Activated CD4-positive, alpha-beta T cell treated with anti-CD3 and anti-CD28 coated beads for 1 hour (primary cell): ENCODE data around the gene SPAG16.

ENCODE experiments used
- DNase-seq: peaks from one replicate; pipeline ENCODE4 v3.0.0-alpha.2; 2020

SPAG16 gene

GRCh38 chr2:213411582-213412289 is 127.5 kb downstream of the SPAG16 start:
- no peak for DNase-seq

GRCh38 chr2:213415093-213415492 is 130.8 kb downstream of the SPAG16 start:
- no peak for DNase-seq

- DNase-seq = no peak
Measured at GRCh38 chr2:213416832-213417231, 132.6 kb downstream of the SPAG16 start.

- no peak for DNase-seq
Measured at GRCh38 chr2:213419980-213420379, 135.7 kb downstream of the SPAG16 start.

- DNase-seq = no peak
Measured at GRCh38 chr2:213420828-213421385, 136.6 kb downstream of the SPAG16 start.

GRCh38 chr2:213422211-213422610 is 137.9 kb downstream of the SPAG16 start:
- DNase-seq = no peak

GRCh38 chr2:213425618-213426017 is 141.4 kb downstream of the SPAG16 start:
- no peak for DNase-seq

GRCh38 chr2:213429516-213429915 is 145.3 kb downstream of the SPAG16 start:
- DNase-seq = no peak

DNA sequence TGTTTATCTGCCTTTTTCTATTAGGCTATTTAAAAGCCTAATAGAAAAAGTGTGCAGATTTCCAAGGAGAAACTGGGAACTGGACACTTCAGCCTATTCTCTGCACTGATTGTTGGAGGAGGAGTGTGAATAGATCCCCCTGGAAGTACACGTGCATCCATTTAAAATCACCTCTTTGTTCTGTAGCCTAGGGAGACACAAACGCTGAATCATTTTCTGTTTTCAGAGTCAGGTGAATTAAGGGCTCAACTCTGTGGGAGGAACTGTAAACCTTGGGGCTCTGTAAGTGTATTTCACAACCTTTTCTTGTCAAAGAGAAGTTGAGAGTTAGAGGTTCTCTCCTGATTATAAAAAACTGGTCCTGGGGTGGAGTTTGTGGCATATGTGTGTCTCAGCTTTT is 159.7 kb downstream of the SPAG16 start:
- no peak for DNase-seq

DNA sequence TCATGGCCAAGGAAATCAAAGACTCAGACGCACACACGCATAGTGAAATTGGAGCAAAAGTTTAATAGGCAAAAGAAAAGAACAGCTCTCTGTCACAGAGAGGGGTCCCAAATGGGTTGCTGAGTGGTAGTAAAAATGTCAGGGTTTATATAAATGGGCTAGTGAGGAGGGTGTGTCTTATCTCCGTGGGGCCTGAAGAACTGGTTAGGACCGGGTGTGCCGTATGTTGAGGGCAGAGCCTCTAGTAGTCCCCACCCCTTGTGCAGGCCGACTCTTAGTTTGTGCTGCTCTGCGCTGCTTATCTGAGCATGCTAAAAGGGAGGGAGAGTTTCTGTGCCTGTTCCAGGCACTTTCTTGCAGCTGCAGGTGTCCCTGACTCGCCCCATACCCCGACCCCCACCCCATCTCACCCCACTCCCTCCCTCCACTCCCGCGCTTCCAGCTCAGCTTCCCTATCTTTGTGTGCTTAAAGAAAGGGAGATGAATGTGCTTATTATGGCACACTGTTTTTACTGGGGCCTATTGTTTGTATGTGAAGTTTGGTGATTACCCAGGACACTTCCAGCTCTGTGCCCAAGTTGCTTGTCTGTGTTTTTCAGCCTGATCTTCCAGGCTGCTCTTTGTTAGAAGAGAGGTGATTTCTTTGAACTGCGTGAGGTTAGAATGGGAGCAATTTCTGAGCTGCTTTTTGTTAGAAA is 167.4 kb downstream of the SPAG16 start:
- DNase-seq = no peak

DNA sequence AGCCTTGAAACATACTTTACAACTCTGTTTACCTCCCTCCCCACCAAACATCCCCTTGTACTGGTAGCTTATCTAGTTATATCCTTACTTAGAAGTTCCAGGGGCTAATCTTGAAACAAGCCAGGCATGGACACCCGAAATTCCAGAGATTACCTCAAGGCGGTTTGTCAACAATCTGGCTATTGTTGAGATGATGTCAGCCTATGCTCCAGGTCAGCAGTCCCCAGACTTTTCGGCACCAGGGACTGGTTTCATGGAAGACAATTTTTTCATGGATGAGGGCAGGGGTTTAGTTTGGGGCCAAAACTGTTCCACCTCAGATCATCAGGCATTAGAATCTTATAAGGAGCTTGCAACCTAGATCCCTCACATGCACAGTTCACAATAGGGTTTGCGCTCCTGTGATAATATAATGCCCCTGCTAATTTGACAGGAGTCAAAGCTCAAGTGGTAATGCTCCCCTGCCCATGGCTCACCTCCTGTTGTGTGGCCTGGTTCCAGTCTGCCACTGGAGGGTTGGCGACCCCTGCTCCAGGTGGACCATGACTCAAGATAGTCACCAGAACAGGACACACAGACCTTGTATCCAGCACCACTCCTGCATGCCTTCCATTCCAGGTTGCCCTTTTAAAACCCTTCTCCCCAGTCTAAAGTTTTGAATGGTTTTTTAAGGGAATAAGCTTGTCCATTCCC is 171.2 kb downstream of the SPAG16 start:
- DNase-seq = no peak

DNA sequence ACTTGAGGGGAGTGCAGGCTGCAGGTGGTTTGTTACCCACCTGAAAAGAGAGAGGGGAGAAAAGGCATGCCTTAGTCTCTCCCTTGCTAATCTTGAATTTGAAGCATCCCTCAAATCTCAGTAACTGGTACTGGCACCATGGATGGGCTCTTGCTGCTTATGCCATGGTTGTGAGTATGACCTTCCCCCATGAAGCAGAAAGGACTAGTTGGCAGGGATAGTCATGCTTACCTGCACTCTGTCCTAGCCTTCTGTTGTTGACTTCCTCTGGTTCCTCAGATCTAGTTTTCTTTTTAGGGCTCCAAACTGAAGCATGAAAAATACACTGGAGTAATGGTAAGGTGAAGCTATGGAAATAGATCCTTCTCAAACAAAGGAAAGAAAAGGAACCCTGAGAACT is 191.2 kb downstream of the SPAG16 start:
- DNase-seq = no peak

DNA sequence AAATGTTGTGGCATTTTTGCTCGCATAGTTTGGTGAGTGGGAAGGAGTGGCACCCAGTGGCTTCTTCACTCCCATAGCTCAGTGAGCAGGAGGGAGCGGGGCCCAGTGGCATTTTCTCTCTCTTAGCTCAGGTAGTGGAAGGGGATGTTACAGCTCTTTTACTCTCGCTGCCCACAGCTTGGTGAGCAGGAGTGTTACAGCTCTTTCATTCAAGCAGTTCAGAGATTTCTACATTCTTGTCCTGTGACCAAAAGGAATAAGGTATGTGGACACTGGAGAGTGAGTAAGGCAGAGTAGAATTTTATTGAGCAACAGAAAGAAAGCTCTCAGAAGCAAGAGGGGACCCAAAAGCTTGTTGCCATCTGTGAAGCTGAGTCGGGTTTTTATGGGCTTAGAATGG is 192.4 kb downstream of the SPAG16 start:
- DNase-seq = no peak

- DNase-seq = no peak
Measured at GRCh38 chr2:213490087-213490486, 205.8 kb downstream of the SPAG16 start.

- DNase-seq = no peak
Measured at GRCh38 chr2:213491376-213491775, 207.1 kb downstream of the SPAG16 start.

DNA sequence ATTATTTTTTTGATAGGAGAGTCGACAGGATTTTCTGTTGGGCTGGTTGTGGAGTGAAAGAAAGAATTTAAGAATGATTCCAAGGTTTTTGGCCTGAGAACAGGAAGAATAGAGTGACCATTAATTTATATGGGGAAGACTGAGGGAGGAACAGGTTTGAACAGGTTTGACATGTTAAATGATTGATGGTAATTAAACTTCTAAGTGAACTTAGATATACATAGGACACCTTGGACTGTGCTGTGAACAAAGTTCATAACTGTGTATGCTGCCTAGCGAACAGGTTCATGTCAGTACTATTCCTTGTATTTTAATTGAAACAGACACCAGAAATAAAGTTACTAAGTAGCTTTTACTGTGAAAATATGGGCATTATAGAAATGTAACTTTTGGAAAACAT is 212.0 kb downstream of the SPAG16 start:
- no peak for DNase-seq

DNA sequence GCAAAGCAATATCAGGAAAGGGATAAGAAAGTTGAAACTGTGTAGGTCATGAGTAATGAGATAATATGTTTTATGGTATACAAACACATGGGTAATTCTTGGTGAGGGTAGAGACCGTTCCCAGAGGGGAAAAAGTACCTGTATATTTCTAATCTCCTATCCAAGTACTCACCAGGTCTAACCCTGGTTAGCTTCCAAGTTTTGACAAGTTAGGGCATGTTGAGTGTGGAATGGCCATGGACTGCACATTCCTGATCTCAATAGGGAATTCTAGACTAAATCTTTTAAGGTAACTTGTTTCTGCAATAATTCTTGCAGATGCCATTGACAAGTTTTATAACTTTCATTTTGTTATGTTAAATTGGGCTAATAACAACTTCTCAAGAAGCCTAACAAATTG is 216.6 kb downstream of the SPAG16 start:
- no peak for DNase-seq

DNA sequence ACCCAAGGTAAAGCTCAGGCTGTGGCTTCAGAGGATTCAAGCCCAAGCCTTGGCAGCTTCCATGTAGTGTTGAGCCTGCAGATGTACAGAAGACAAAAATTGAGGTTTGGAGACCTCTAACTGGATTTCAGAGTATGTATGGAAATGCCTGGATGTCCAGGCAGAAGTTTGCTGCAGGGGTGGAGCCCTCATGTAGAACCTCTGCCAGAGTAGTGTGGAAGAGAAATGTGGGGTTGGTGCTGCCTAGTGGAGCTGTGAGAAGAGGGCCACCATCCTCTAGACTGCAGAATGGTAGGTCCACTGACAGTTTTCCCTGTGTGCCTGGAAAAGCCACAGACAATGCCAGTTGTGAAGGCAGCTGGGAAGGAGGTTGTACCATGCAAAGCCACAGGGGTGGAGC is 239.9 kb downstream of the SPAG16 start:
- DNase-seq = no peak

- no peak for DNase-seq
Measured at GRCh38 chr2:213537579-213537978, 253.3 kb downstream of the SPAG16 start.

DNA sequence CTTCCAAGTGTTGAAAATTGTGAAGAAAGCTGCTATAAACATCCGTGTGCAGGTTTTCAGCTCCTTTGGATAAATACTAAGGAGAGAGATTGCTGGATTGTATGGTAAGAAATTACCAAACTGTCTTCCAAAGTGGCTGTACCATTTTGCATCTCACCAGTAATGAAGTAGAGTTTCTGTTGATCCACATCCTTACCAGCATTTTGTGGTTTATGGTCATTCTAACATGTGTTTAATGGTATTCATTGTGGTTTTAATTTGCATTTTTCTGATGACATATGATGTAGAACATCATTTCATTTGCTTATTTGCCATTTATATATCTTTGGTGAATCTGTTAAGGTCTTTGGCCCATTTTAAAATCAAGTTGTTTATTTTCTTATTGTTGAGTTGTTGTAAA is 260.7 kb downstream of the SPAG16 start:
- DNase-seq = no peak

DNA sequence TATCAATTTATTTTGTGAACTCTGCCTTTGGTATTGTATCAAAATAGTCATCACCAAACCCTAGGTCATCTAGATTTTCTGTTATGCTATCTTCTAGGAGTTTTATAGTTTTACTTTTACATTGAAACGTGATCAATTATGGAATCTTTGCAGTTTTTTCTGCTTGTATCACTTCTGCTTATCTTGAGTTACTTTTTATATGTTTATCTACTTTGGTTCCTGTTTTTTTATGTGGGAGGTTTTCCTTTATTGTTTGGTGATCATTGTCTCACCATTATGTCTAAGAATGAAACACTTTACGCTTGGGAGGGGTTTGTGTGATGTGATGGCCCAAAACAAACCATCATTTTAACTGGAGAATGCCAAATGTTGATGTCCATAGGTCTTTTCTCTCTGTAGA is 261.2 kb downstream of the SPAG16 start:
- no peak for DNase-seq

DNA sequence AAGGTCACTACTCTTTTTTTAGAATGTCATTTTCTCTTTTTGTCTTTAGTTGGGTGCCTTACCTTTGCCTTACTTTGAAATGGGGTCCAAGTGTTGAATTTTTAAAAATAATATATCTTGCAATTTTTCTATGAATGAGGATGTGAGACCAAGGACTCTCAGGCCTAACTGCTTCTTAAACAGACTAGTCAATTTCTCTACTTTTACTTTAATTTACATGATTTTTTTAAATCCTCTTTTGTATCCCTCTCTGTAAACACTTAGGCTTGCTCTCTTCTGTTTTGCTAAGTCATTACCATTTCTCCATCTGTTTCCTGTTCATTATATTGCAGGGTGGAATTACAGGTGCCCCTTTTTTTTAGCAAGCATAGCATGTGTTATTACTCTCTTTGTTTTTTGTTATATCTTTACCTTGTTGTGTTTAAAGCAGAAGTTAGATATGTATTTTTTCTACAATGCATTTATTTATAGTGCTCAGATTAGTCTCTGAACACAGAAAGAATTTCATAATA is 261.8 kb downstream of the SPAG16 start:
- DNase-seq = no peak

- no peak for DNase-seq
Measured at GRCh38 chr2:213551526-213551925, 267.3 kb downstream of the SPAG16 start.

DNA sequence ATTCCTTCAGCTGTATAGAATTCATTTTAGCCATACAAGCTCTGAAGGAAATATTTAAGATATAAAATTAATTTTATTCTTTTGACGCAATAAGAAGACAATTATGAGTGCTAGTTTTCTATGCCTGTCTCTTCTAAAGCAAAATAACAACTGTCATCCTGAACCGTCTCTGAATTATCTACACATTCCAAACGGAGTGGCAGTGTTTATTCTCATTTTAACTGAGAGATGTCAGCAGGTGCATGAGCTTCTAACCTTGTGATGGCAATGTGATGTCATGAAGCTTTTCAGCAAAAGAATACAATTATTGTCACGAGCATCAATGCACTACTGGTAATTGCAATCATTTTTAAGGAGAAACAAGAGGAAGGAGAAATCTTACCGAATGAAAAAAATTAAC is 274.8 kb downstream of the SPAG16 start:
- DNase-seq = no peak
